K562 (cell line): Measurements from ENCODE around the gene CRAMP1. TPM values are rescaled to one million over a fixed set of nuclear protein-coding genes. Genes with fewer than 3 reads are reported as not detected.
A peak's percentile ranks its signal among the peaks of the same experiment; 100 is the strongest.

ENCODE experiments used
- ATAC-seq: fragments of 200-7000 bp; cut with Tn5 transposase; 3 replicates; pipeline ENCODE4 v1.9.1; 2020; ENCODE audit warnings: moderate library complexity
- BruUV-seq: library from RNA; stranded (reverse); fragments of 400-500 nt; replicated peaks from 2 replicates; lab custom pipeline; 2021; lab: Mats Ljungman, UMichigan
- CTCF ChIA-PET: fragments of 300-600 bp; formaldehyde crosslinking; extraction: SDS; loops from one replicate; lab custom pipeline; 2021; ENCODE audit warnings: low intra/inter-chr PET ratio; lab: Yijun Ruan, JAX
- POLR2A ChIA-PET: fragments of 300-600, 350-650 bp; sonication (Branson Sonifier 250); formaldehyde crosslinking; extraction: SDS; loops from one replicate; lab custom pipeline; 2021; ENCODE audit warnings: antibody characterized with exemption, inconsistent platforms; lab: Yijun Ruan, JAX
- DNase-seq, 4 experiments: peaks; one replicate each; pipeline versions ENCODE4 v3.0.0 to v3.0.0-alpha.2; 2011 to 2018; ENCODE audit warnings: low spot score in 3 of 4, mixed read lengths in 3 of 4; ENCODE audit errors: extremely low read depth in 1 of 4
- FAIRE-seq: peaks from 2 replicates; lab custom pipeline; 2011; peaks lifted over from hg19 to GRCh38; lab: Jason Lieb, UNC
- H2AFZ ChIP-seq: 2 replicates; pipeline ENCODE4 v1.6.0; 2011; ENCODE audit warnings: low read depth, low read length, control low read depth, inconsistent platforms
- H3K27ac ChIP-seq: fragments of 200-600 bp; 3 replicates; pipeline ENCODE4 v1.8.0; 2011; ENCODE audit warnings: low read depth, mild to moderate bottlenecking, control low read depth, inconsistent platforms, low read length, moderate library complexity, mixed read lengths; ENCODE audit errors: extremely low read depth
- H3K27me3 ChIP-seq, 2 experiments: fragments of 300-600 bp in 1 of 2; 2 replicates in 1 of 2; 3 replicates in 1 of 2; pipeline versions ENCODE4 v1.6.0 to v1.8.0; 2011; ENCODE audit warnings: inconsistent platforms in 2 of 2, low read length in 2 of 2, mild to moderate bottlenecking in 1 of 2, mixed read lengths in 1 of 2, moderate library complexity in 1 of 2; ENCODE audit not compliant: control insufficient read depth in 2 of 2, insufficient read depth in 2 of 2
- H3K36me3 ChIP-seq: fragments of 300-600 bp; 3 replicates; pipeline ENCODE4 v1.8.0; 2011; ENCODE audit warnings: mild to moderate bottlenecking, low read length, inconsistent platforms; ENCODE audit not compliant: control insufficient read depth, insufficient read depth
- H3K4me1 ChIP-seq, 2 experiments: fragments of 200-600 bp in 1 of 2; replicated peaks in 1 of 2; 2 replicates in 1 of 2; 3 replicates in 1 of 2; pipeline versions ENCODE4 v1.5.1 to v1.8.0; 2011; ENCODE audit warnings: inconsistent platforms in 2 of 2, low read length in 2 of 2, mild to moderate bottlenecking in 1 of 2, mixed read lengths in 1 of 2, moderate library complexity in 1 of 2; ENCODE audit not compliant: control insufficient read depth in 2 of 2, insufficient read depth in 2 of 2
- H3K4me2 ChIP-seq: 2 replicates; pipeline ENCODE4 v1.6.1; 2011; ENCODE audit warnings: low read length, control low read depth, inconsistent platforms, mixed read lengths; ENCODE audit not compliant: insufficient read depth
- H3K4me3 ChIP-seq: fragments of 200-600 bp; sonication (generic), shearing (Covaris generic); 2 replicates; pipeline ENCODE4 v1.5.1; 2016; ENCODE audit warnings: control low read depth, inconsistent platforms
- H3K79me2 ChIP-seq: fragments of 200-600 bp; 3 replicates; pipeline ENCODE4 v1.8.0; 2011; ENCODE audit warnings: low read length, inconsistent platforms; ENCODE audit not compliant: control insufficient read depth, insufficient read depth
- H3K9ac ChIP-seq, 2 experiments: 2 replicates each; pipeline versions ENCODE4 v1.6.0 to v1.6.1; 2011; ENCODE audit warnings: low read depth in 2 of 2, low read length in 2 of 2, control low read depth in 1 of 2, inconsistent platforms in 1 of 2, mild to moderate bottlenecking in 1 of 2, mixed read lengths in 1 of 2; ENCODE audit not compliant: insufficient read depth in 1 of 2
- H3K9me1 ChIP-seq: one replicate; pipeline ENCODE4 v1.6.0; 2011; ENCODE audit warnings: inconsistent platforms, mild to moderate bottlenecking, low read length, moderate library complexity; ENCODE audit not compliant: control insufficient read depth, insufficient read depth
- H3K9me3 ChIP-seq: replicated peaks from 2 replicates; pipeline ENCODE4 v1.5.1; 2011; ENCODE audit warnings: low read depth, low read length, inconsistent platforms; ENCODE audit not compliant: control insufficient read depth, insufficient read depth
- H4K20me1 ChIP-seq: replicated peaks from 2 replicates; pipeline ENCODE4 v1.6.1; 2011; ENCODE audit warnings: low read length, inconsistent platforms, mixed read lengths; ENCODE audit not compliant: control insufficient read depth, insufficient read depth
- MTF1 ChIP-seq: fragments of 250-450 bp; sonication (Bioruptor Pico); IDR thresholded peaks from 2 replicates; pipeline ENCODE4 v1.9.0; 2021; ENCODE audit warnings: moderate library complexity, mild to moderate bottlenecking, inconsistent platforms, borderline replicate concordance
- NFIC ChIP-seq: fragments of 450-650 bp; IDR thresholded peaks from 2 replicates; pipeline ENCODE4 v1.6.1; 2017; ENCODE audit warnings: mild to moderate bottlenecking, inconsistent platforms
- NFIX ChIP-seq: fragments of 250-450 bp; sonication (Bioruptor Pico); IDR thresholded peaks from 2 replicates; pipeline ENCODE4 v1.4.0; 2020; ENCODE audit warnings: low read depth, mild to moderate bottlenecking, moderate library complexity
- PTRF ChIP-seq: fragments of 450-650 bp; IDR thresholded peaks from 2 replicates; pipeline ENCODE4 v1.6.1; 2016; ENCODE audit warnings: mild to moderate bottlenecking, missing genetic modification characterization, missing compliant biosample characterization
- TARDBP ChIP-seq: fragments of 450-650 bp; IDR thresholded peaks from 2 replicates; pipeline ENCODE4 v1.6.1; 2016
- WGBS: fragments of 100-300 bp; shearing (Covaris generic); methylation state at CpG from one replicate; pipeline ENCODE4 v1.1.6; 2016; ENCODE audit warnings: low coverage, mixed read lengths; ENCODE audit not compliant: insufficient coverage; ENCODE audit errors: missing lambda C conversion rate; 5-methylcytosine and 5-hydroxymethylcytosine counted together
- in situ Hi-C: fragments of 300-500 bp; cut with MboI; formaldehyde crosslinking; loops from 4 replicates; pipeline ENCODE4 v1.15.0; 2018; ENCODE audit warnings: inconsistent platforms, mixed read lengths
- intact Hi-C: fragments of 100-400 bp; cut with micrococcal nuclease; formaldehyde crosslinking; loops from 2 replicates; pipeline ENCODE4 v1.14.2; 2022
- polyA plus RNA-seq, 8 experiments: library from polyadenylated mRNA; depleted of rRNA in 4 of 8; stranded (reverse) in 5 of 8; unstranded in 3 of 8; fragments of >200 nt; fragmentation: Nextera tagmentation in 2 of 8; fragmentation: Illumina TruSeq in 1 of 8; extraction: Ambion mirVana in 2 of 8; extraction: Trizol in 1 of 8; gene quantifications; 2 replicates each; pipeline versions ENCODE4 v1.2.1 to v1.2.3, GENCODE V29; 2011 to 2014; ENCODE audit warnings: inconsistent platforms in 1 of 8, missing spikeins in 1 of 8
- total RNA-seq, 7 experiments: library from RNA; depleted of rRNA in 6 of 7; stranded (reverse); fragments of >200 nt in 6 of 7; fragmentation: Illumina TruSeq in 2 of 7; extraction: Trizol in 2 of 7; gene quantifications; 2 replicates each; pipeline versions ENCODE4 v1.2.1 to v1.2.3, GENCODE V29; 2011 to 2021; ENCODE audit warnings: low replicate concordance in 1 of 7
- TF ChIP-seq, protein P1 (sequence below), 3 experiments: IDR thresholded peaks in 2 of 3; conservative IDR thresholded peaks in 1 of 3; 2 replicates each; pipeline ENCODE4 v1.5.1; 2011 to 2012; ENCODE audit warnings: low read length in 3 of 3, mild to moderate bottlenecking in 3 of 3, control low read depth in 2 of 3, improper control_type of control experiment in 1 of 3, inconsistent platforms in 1 of 3, low read depth in 1 of 3, mixed read lengths in 1 of 3, moderate library complexity in 1 of 3; ENCODE audit not compliant: insufficient read depth in 2 of 3

The CRAMP1 gene
- total and polyA plus RNA-seq, 9 of the 15 experiments (the other 6 are each of a cell fraction or from before 2014, with no cell fraction given): 0.52 to 20.8 (median 7.5) TPM

DNA sequence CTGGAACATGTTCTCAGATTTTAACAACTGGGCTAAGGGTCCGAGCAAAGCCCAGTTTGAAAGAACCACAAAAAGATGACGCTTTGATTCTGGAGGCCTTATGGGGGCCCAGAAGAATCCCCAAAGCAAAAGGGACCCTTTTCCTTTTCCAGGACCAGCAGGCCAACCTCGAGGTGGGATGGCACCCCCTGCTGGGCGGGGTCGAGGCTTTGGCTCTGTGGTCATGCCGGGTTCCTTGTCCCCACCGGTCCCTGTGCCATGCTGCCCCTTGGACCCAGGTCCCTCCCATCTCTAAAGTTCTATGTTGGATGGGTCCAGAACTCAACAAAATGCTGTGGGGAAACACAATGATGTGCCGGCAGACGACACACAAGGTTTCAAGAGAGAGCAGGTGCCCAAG lies 47.8 kb upstream of the CRAMP1 start (continued):
- no peak for TF ChIP-seq PTRF (tag)
- TF ChIP-seq, protein P1, sequence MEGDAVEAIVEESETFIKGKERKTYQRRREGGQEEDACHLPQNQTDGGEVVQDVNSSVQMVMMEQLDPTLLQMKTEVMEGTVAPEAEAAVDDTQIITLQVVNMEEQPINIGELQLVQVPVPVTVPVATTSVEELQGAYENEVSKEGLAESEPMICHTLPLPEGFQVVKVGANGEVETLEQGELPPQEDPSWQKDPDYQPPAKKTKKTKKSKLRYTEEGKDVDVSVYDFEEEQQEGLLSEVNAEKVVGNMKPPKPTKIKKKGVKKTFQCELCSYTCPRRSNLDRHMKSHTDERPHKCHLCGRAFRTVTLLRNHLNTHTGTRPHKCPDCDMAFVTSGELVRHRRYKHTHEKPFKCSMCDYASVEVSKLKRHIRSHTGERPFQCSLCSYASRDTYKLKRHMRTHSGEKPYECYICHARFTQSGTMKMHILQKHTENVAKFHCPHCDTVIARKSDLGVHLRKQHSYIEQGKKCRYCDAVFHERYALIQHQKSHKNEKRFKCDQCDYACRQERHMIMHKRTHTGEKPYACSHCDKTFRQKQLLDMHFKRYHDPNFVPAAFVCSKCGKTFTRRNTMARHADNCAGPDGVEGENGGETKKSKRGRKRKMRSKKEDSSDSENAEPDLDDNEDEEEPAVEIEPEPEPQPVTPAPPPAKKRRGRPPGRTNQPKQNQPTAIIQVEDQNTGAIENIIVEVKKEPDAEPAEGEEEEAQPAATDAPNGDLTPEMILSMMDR (IDR thresholded peaks at IDR 0.05 in 2 of 3, conservative IDR thresholded peaks at IDR 0.05 in 1 of 3; ENCODE audit: insufficient read depth in 2 of 3, low read depth in 1 of 3, low read length in 3 of 3): peak; percentile 48 to 54 (median 51)

DNA sequence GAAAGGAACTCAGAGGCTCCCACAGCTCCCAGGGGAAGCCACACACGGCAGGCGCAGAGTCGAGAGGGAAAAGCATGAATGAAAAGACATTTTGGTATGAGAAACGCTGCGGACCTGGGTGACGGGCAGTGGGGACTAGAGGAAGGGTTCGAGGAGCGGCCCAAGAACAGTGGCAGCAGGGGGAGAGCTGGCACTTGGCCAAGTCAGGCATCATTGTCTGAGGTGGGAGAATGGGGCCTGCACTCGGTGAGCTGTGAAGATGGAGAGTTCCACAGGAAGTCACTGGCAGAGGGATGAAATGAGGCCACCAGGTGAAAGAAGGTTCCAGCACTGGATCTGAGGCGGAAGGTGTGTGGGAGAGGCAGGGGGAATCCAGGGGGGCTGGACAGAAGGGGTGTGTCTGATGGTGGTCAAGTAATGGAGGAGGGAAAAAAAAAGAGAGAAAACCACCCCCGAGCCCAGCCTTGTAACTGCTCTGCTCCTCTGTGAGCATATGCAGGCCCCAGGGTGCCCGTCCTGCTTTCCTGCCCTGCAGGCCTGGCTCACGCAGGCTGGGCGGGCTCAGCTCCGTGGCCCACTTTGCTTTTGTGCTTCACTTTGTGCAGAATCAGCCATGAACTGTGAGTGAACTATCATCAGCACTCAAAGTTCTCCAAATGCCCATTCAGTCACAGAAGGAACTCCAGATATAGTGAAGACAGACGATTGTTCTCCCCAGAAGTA lies 46.9 kb upstream of the CRAMP1 start:
- in situ Hi-C loops: no loop called here
- H3K27me3 ChIP-seq: peaks cover 5 to 18% of the 10 kb centered on the region in 2 experiments; a peak in 4 of 5 replicates
- no peak for FAIRE-seq
- ChIA-PET CTCF (no interaction called here), POLR2A (interaction anchor here (0.6 to 0.7 kb wide), 2 partner anchors 87 to 125 kb away, joined by 3 to 4 read pairs; no protein-coding TSS in a partner anchor)
- intact Hi-C loops: no loop called here
- BruUV-seq: no TSS peak
- ATAC-seq: no peak
- no peaks in the 10 kb centered on the region for H3K9me3 ChIP-seq
- H3K9ac ChIP-seq: 0 out of 4 replicates have a peak overlapping the region, but pooled peaks of 1 of the 2 experiments have one; percentile 2
- H3K27ac ChIP-seq: no peak overlapping the region
- no peaks in the 10 kb centered on the region for H3K36me3 ChIP-seq
- no peaks in the 10 kb centered on the region for H3K79me2 ChIP-seq
- no peak overlapping the region for H3K4me2 ChIP-seq
- 45% methylated on average over 15 of the region's 16 CpGs for WGBS
- H3K4me3 ChIP-seq: no peak overlapping the region
- DNase-seq: no peak
- H4K20me1 ChIP-seq: no peaks in the 10 kb centered on the region
- peaks cover 0 to 11% of the 10 kb centered on the region in 2 experiments; a peak in 1 of 5 replicates for H3K4me1 ChIP-seq
- H3K9me1 ChIP-seq: no peaks in the 10 kb centered on the region
- TF ChIP-seq MTF1 (CRISPR knock-in tag): no peak
- TF ChIP-seq TARDBP: no peak
- peak; percentile 95 for TF ChIP-seq NFIC
- peak; percentile 66; the same call in 1 of the 2 replicates for TF ChIP-seq NFIX (CRISPR knock-in tag)
- TF ChIP-seq, all 486 proteins: peak for 2
- no peak overlapping the region for H2AFZ ChIP-seq
